Effector CD8-positive, alpha-beta T cell (primary cell): Measurements from ENCODE around the gene RNF111.
"Not testable (repeated sequence)": the region's sequence is repeated elsewhere in the genome, so short reads cannot be mapped to it uniquely, and the experiment has no call there.

Source experiments
- DNase-seq: peaks from one replicate; lab custom pipeline; 2025; lab: John Stamatoyannopoulos, UW

RNF111 gene

DNA sequence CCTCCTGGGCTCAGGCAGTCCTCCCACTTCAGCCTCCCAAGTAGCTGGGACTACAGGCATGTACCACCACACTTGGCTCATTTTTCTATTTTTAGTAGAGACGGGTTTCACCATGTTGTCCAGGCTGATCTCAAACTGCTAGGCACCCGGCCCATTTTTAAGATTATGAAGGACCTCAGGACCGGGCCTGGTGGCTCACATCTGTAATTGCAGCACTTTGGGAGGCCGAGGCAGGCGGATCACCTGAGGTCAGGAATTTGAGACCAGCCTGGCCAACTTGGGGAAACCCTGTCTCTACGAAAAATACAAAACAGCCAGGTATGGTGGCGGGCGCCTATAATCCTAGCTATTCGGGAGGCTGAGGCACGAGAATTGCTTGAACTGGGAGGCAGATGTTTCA, 12.8 kb downstream of the RNF111 start:
- DNase-seq: not testable (repeated sequence)

DNA sequence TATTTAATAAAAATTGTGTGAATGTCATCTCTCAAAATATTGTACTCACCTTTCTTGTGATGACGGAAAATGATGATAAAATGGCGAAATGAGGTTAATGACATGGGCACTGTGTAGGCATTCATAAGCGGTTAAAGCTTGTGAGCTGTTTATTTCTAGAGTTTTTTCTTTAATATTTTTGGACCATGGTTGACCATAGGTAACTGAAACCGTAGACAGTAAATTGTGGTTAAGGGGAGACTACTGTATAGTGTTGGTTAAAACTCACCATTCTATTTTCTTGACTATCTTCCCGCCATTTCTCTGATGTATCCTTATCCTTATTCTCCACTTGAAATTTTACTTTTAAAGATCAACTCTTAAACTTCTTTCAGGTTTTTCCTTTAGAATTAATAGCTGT, 14.5 kb downstream of the RNF111 start:
- no peak for DNase-seq

- DNase-seq: no peak
These were observed 15.0 kb downstream of the RNF111 start for GRCh38 chr15:59002418-59002859.

DNA sequence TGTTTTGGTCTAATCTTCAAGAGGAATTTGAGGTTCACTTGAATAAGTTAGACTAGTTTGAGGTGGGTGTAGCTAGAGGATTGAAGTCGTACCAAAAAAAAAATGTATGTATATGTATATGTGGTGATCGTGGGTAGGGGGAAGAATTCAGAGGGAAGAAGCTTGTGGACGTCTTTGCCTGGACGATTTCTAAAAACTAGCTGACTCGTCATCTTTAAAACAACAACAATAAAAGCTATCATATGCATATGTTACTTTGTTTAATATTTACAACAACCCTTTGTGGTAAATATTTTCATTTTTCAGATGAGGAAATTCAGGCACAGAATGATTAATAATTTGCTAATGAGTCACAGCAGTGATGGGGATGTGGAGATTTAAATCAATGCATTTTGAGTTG, 18.1 kb downstream of the RNF111 start:
- DNase-seq: no peak

DNA sequence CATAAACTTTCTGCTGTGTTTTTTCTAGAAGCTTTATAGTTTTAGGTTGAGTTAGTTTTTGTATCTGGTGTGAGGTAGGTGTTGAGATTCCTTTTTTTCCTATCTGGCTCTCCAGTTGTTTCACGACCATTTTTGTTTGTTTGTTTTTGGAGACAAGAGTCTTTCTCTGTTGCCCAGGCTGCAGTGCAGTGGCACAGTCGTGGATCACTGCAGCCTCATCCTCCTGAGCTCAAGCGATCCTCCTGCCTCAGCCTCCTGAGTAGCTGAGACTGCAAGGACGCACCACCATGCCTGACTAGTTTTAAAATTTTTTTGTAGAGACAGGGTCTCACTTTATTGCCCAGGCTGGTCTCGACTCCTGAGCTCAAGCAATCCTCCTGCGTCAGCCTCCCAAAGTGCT, 20.6 kb downstream of the RNF111 start:
- DNase-seq: no peak

DNA sequence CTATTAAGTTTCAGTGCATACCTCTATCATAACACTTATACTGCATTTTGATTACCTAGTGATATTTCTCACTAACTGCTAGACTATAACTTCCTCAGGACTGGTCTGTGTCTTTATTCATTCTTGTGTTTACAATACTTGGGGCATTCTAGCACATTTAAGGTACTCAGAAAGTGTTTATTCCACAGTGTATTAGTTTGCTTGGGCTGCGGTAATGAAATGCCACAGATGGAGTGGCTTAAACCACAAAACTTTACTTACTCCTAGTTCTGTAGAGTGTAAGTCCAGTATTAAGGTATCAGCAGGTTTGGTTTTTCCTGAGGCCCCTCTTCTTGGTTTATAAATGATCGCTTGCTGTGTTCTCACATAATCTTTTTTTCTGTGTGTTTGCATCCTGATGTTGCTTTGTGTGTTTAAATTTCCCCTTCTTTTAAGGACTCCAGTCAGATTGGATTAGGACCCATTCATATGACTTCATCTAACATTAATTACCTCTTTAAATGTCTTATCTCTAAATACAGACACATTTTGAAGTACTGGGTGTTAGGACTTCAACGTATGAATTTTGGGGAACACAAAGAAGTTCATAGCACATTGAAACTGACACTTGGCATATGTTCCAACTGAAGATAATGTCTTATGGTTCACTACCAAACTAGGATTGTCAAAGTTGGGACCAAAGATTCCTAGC, 23.9 kb downstream of the RNF111 start:
- no peak for DNase-seq

- no peak for DNase-seq
These were observed 25.9 kb downstream of the RNF111 start for GRCh38 chr15:59013246-59013873.

DNA sequence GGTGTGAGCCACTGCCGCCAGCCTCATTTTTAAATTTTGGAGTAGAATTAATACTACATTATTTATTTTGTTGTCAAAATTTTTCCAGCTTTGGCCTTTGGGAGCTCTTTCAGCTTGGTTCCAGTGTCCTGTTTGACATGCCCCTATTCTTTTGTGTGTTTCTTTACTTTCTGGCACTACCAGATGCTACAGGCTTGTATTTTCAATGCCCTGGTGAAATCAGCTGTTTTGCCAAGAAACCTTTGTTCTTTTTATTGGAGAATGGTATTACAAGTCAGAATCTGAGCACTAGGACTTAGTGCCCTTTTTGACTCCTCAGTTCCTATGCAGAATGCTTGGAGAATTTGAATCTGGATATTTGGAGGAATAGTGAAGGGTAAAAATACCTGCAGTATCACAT, 26.6 kb downstream of the RNF111 start:
- DNase-seq: no peak

DNA sequence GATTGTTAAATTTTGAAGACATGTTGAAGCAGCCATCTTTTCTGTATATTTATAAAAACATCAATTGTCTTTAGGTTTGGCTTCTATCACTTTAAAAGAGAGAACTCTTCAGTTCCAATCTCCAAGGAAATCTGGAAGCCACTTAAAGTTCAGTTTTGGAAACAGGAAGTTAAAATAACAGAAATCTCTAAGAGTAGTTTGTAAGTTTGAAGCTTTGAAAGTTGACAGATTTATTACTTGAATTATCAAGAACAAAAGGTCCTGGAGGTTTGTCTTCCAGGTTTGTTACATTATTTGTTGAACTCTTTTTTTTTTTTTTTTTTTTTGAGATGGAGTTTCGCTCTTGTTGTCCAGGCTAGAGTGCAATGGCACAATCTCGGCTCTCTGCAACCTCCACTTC, 30.0 kb downstream of the RNF111 start:
- DNase-seq: no peak

GRCh38 chr15:59018833-59019232, 31.4 kb downstream of the RNF111 start:
- no peak for DNase-seq

- DNase-seq: no peak
These were observed 32.9 kb downstream of the RNF111 start for GRCh38 chr15:59020322-59020721.

- DNase-seq: no peak
These were observed 34.7 kb downstream of the RNF111 start for GRCh38 chr15:59022188-59022587.

- no peak for DNase-seq
These were observed 38.7 kb downstream of the RNF111 start for GRCh38 chr15:59026207-59026606.

GRCh38 chr15:59028387-59028955, 41.0 kb downstream of the RNF111 start:
- no peak for DNase-seq

- DNase-seq: no peak
These were observed 42.1 kb downstream of the RNF111 start for GRCh38 chr15:59029554-59029953.

DNA sequence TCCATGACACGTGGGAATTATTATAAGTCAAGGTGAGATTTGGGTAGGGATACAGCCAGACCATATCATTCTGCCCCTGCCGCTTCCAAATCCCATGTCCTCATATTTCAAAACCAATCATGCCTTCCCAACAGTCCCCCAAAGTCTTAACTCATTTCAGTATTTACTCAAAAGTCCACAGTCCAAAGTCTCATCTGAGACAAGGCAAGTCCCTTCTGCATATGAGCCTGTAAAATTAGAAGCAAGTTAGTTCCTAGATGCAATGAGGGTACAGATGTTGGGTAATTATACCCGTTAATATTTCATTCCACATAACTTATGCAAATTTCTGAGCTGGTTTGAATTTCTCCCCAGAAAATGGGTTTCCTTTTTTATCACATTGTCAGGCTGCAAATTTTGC, 47.7 kb downstream of the RNF111 start:
- DNase-seq: no peak

- DNase-seq: no peak
These were observed 51.8 kb downstream of the RNF111 start for GRCh38 chr15:59039225-59039624.

- no peak for DNase-seq
These were observed 54.6 kb downstream of the RNF111 start for GRCh38 chr15:59042041-59042440.

DNA sequence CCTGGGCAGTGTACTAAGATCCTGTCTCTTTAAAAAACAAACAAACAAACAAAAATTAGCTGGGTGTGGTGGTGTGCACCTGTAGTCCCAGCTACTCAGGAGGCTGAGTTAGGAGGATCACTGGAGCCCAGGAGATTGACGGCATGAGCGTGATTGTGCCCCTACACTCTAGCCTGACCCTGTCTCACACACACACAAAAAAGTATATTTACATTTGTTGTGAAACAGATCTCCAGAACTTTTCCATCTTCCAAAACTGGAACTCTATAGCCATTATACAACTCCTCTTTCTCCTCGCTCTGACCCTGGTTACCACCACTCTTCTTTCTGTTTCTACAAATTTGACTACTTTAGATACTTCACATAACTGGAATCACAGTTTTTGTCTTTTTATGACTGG, 61.4 kb downstream of the RNF111 start:
- DNase-seq: no peak

DNA sequence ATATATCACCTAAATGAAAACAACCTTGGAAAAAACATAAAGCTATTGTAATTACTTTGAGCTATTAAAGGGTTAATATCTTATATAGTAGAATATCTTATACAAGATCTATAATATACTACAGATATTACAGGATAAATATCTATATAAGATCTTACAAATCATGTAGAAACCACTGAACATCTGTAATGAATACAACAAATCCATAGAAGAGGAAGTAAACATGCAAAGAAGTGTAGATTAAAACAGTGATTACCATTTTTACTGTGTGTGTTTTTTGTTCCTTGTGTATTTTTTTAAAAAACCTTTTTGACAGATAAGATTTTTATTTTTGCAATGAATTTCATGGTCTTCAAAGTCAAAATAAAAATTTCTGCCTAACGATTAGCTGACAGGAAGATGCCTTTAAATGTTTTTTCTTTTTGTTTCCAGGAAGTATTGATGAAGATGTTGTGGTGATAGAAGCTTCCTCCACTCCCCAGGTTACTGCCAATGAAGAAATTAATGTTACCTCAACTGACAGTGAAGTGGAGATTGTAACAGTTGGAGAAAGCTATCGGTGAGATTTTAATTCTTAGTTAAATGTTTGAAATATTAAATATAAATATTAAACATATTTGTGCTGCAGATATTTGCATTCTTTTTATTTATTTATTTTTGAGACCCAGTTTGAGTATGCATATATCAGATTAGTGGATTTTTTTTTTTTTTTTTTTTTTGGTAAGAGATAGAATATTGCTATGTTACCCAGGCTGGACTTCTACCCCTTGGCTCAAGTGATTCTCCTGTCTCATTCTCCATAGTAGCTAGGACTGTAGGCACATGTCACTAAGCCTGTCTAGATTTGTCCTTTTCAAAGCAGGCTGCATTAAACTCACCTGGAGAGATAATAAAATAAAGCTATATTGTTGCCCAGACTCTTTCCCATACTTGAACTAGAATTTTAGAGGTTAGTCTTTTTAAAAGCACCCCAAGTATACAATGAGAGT, 64.7 kb downstream of the RNF111 start:
- DNase-seq: no peak

- DNase-seq: no peak
These were observed 65.5 kb downstream of the RNF111 start for GRCh38 chr15:59052915-59053407.

GRCh38 chr15:59053482-59053881, 66.0 kb downstream of the RNF111 start:
- no peak for DNase-seq
